Measurements from ENCODE around the gene MYL10. TPM values are rescaled to one million over a fixed set of nuclear protein-coding genes. Genes with fewer than 3 reads are reported as not detected.
A peak's percentile ranks its signal among the peaks of the same experiment; 100 is the strongest.
"Not testable (repeated sequence)": the region's sequence is repeated elsewhere in the genome, so short reads cannot be mapped to it uniquely, and the experiment has no call there.

Gene MYL10
- total and polyA plus RNA-seq, 2 donors (not counting 3 experiments of a cell fraction or from before 2014, with no cell fraction given), result not detected

GRCh38 chr7:101645951-101646350 is 16.9 kb upstream of the MYL10 start:
- DNase-seq (ENCODE audit: low read depth, low spot score) (no peak), FAIRE-seq (no peak)
- CTCF ChIA-PET, result interaction anchor here (1.8 kb wide), 1 partner anchor 15 kb away, joined by 6 read pairs; no protein-coding TSS in a partner anchor
- no peak overlapping the region for H3K4me3 ChIP-seq (replicated peaks in 1 of 3; ENCODE audit: insufficient read depth in 1 of 3, low read depth in 1 of 3, low read length in 3 of 3)
- no peaks in the 10 kb centered on the region for H4K20me1 ChIP-seq (replicated peaks; ENCODE audit: control insufficient read depth, extremely low read depth, insufficient read depth, low read length)
- dilution Hi-C loops (cut with MboI; ENCODE audit: extremely low pct_ligation_motif_present, low sequenced_read_pairs) (no loop called here), intact Hi-C loops (cut with micrococcal nuclease) (no loop called here)
- peaks cover 0 to 3% of the 10 kb centered on the region in 2 experiments for H3K27me3 ChIP-seq (ENCODE audit: control insufficient read depth in 2 of 2, insufficient read depth in 2 of 2, low read length in 2 of 2)
- POLR2A ChIA-PET, result no interaction called here
- no peaks in the 10 kb centered on the region for H3K36me3 ChIP-seq (ENCODE audit: control insufficient read depth in 2 of 2, extremely low read depth in 1 of 2, insufficient read depth in 2 of 2, low read length in 2 of 2)
- no peaks in the 10 kb centered on the region for H3K79me2 ChIP-seq (ENCODE audit: control insufficient read depth, insufficient read depth, low read length)
- H3K9me1 ChIP-seq (replicated peaks; ENCODE audit: control insufficient read depth, extremely low read depth, insufficient read depth, low read length), result no peaks in the 10 kb centered on the region
- H3K4me2 ChIP-seq (ENCODE audit: insufficient read depth, low read length), result no peak overlapping the region
- H3K9ac ChIP-seq (replicated peaks; ENCODE audit: extremely low read depth, insufficient read depth, low read length), result no peak overlapping the region
- H2AFZ ChIP-seq (ENCODE audit: low read depth, low read length), result no peak overlapping the region
- no peak overlapping the region for H3K27ac ChIP-seq (ENCODE audit: insufficient read depth, low read depth, low read length)
- peaks cover 6% of the 10 kb centered on the region for H3K4me1 ChIP-seq (ENCODE audit: control insufficient read depth, extremely low read depth, insufficient read depth, low read length)
- BruUV-seq (replicated peaks), result no TSS peak
- H3K9me3 ChIP-seq (replicated peaks; ENCODE audit: control insufficient read depth, insufficient read depth, low read length), result no peaks in the 10 kb centered on the region
- TF ChIP-seq EZH2 (IDR thresholded peaks at IDR 0.05; ENCODE audit: borderline replicate concordance, low read depth, low read length, severe bottlenecking), result no peak
- TF ChIP-seq JUN (IDR thresholded peaks at IDR 0.05; ENCODE audit: borderline replicate concordance, insufficient read depth, insufficient read length, low read depth), result no peak
- no peak for TF ChIP-seq FOS (IDR thresholded peaks at IDR 0.05; ENCODE audit: borderline replicate concordance, insufficient read depth, low read length)
- no peak for TF ChIP-seq CTCF (IDR thresholded peaks at IDR 0.05; ENCODE audit: extremely low read depth in 1 of 2, insufficient read depth in 1 of 2, low read depth in 1 of 2, low read length in 2 of 2)

- CTCF ChIA-PET, result interaction anchor here (0.6 to 1.8 kb wide), 7 partner anchors 14 to 169 kb away, joined by 3 to 6 read pairs (median 3); no protein-coding TSS in a partner anchor
- Histone ChIP-seq H3K9me3 (replicated peaks; ENCODE audit: control insufficient read depth, insufficient read depth, low read length) (no peaks in the 10 kb centered on the region), H3K4me3 (replicated peaks in 1 of 3; ENCODE audit: insufficient read depth in 1 of 3, low read depth in 1 of 3, low read length in 3 of 3) (no peak overlapping the region), H3K4me1 (ENCODE audit: control insufficient read depth, extremely low read depth, insufficient read depth, low read length) (peaks cover 6% of the 10 kb centered on the region), H3K36me3 (ENCODE audit: control insufficient read depth in 2 of 2, extremely low read depth in 1 of 2, insufficient read depth in 2 of 2, low read length in 2 of 2) (no peaks in the 10 kb centered on the region), H4K20me1 (replicated peaks; ENCODE audit: control insufficient read depth, extremely low read depth, insufficient read depth, low read length) (no peaks in the 10 kb centered on the region), H3K4me2 (ENCODE audit: insufficient read depth, low read length) (no peak overlapping the region), H3K9ac (replicated peaks; ENCODE audit: extremely low read depth, insufficient read depth, low read length) (no peak overlapping the region), H3K27ac (ENCODE audit: insufficient read depth, low read depth, low read length) (no peak overlapping the region), H3K79me2 (ENCODE audit: control insufficient read depth, insufficient read depth, low read length) (no peaks in the 10 kb centered on the region), H2AFZ (ENCODE audit: low read depth, low read length) (peak overlapping the region; percentile 48), H3K9me1 (replicated peaks; ENCODE audit: control insufficient read depth, extremely low read depth, insufficient read depth, low read length) (no peaks in the 10 kb centered on the region), H3K27me3 (ENCODE audit: control insufficient read depth in 2 of 2, insufficient read depth in 2 of 2, low read length in 2 of 2) (peaks cover 0 to 3% of the 10 kb centered on the region in 2 experiments)
- peak; percentile 22 for DNase-seq (ENCODE audit: low read depth, low spot score)
- no peak for FAIRE-seq
- POLR2A ChIA-PET, result no interaction called here
- TF ChIP-seq FOS (IDR thresholded peaks at IDR 0.05; ENCODE audit: borderline replicate concordance, insufficient read depth, low read length), result no peak
- intact Hi-C loops (cut with micrococcal nuclease), result no loop called here
- dilution Hi-C loops (cut with MboI; ENCODE audit: extremely low pct_ligation_motif_present, low sequenced_read_pairs), result no loop called here
- BruUV-seq (replicated peaks), result no TSS peak
Observed at GRCh38 chr7:101644879-101645278, 15.8 kb upstream of the MYL10 start.

- H3K9me1 ChIP-seq (replicated peaks; ENCODE audit: control insufficient read depth, extremely low read depth, insufficient read depth, low read length); H3K27me3 ChIP-seq (ENCODE audit: control insufficient read depth in 2 of 2, insufficient read depth in 2 of 2, low read length in 2 of 2); H3K9me3 ChIP-seq (replicated peaks; ENCODE audit: control insufficient read depth, insufficient read depth, low read length); DNase-seq (ENCODE audit: low read depth, low spot score); BruUV-seq (replicated peaks); H3K4me1 ChIP-seq (ENCODE audit: control insufficient read depth, extremely low read depth, insufficient read depth, low read length); H2AFZ ChIP-seq (ENCODE audit: low read depth, low read length); H3K79me2 ChIP-seq (ENCODE audit: control insufficient read depth, insufficient read depth, low read length); H3K9ac ChIP-seq (replicated peaks; ENCODE audit: extremely low read depth, insufficient read depth, low read length); FAIRE-seq; POLR2A ChIA-PET; H3K4me3 ChIP-seq (replicated peaks in 1 of 3; ENCODE audit: insufficient read depth in 1 of 3, low read depth in 1 of 3, low read length in 3 of 3); intact Hi-C loops (cut with micrococcal nuclease); H3K27ac ChIP-seq (ENCODE audit: insufficient read depth, low read depth, low read length); H4K20me1 ChIP-seq (replicated peaks; ENCODE audit: control insufficient read depth, extremely low read depth, insufficient read depth, low read length); H3K4me2 ChIP-seq (ENCODE audit: insufficient read depth, low read length); H3K36me3 ChIP-seq (ENCODE audit: control insufficient read depth in 2 of 2, extremely low read depth in 1 of 2, insufficient read depth in 2 of 2, low read length in 2 of 2); dilution Hi-C loops (cut with MboI; ENCODE audit: extremely low pct_ligation_motif_present, low sequenced_read_pairs): not testable (repeated sequence)
- CTCF ChIA-PET, result interaction anchor here (0.6 to 1.5 kb wide), 6 partner anchors 8 to 618 kb away, joined by 3 to 4 read pairs (median 3); no protein-coding TSS in a partner anchor
Observed at GRCh38 chr7:101639127-101639526, 10.0 kb upstream of the MYL10 start.

Measured in endothelial cell of umbilical vein (primary cell).